HFFc6 (cell line): ENCODE data around the gene FAIM. TPM values are rescaled to one million over a fixed set of nuclear protein-coding genes. Genes with fewer than 3 reads are reported as not detected.
"Not testable (repeated sequence)": the region's sequence is repeated elsewhere in the genome, so short reads cannot be mapped to it uniquely, and the experiment has no call there.

Source experiments
- DNase-seq: peaks from one replicate; pipeline ENCODE4 v3.0.0-alpha.2; 2018
- H3K27ac Mint-ChIP-seq: 2 replicates; pipeline ENCODE4 v1.8.0; 2020; ENCODE audit warnings: mild to moderate bottlenecking, mixed read lengths
- H3K27me3 Mint-ChIP-seq: 2 replicates; pipeline ENCODE4 v1.8.0; 2021; ENCODE audit warnings: mild to moderate bottlenecking, moderate library complexity, mixed read lengths; ENCODE audit not compliant: insufficient read depth
- H3K36me3 Mint-ChIP-seq: 2 replicates; pipeline ENCODE4 v1.8.0; 2021; ENCODE audit warnings: low read depth, mixed read lengths
- H3K4me1 Mint-ChIP-seq: 2 replicates; pipeline ENCODE4 v1.8.0; 2020; ENCODE audit warnings: low read depth, mixed read lengths
- H3K4me3 Mint-ChIP-seq: 2 replicates; pipeline ENCODE4 v1.8.0; 2020; ENCODE audit warnings: mild to moderate bottlenecking, moderate library complexity, mixed read lengths
- H3K9me3 Mint-ChIP-seq: 2 replicates; pipeline ENCODE4 v1.8.0; 2020; ENCODE audit warnings: mild to moderate bottlenecking, mixed read lengths
- CTCF ChIP-seq: fragments of 200-600 bp; sonication (generic); IDR thresholded peaks from 2 replicates; pipeline ENCODE4 v1.5.0; 2021; ENCODE audit warnings: antibody characterized with exemption, mild to moderate bottlenecking
- total RNA-seq, 6 experiments: library from RNA; stranded (reverse); fragmentation: NEBNext Ultra II Directional; extraction: Animal tissue kit (Norgen Biotek cat#: 25700); gene quantifications; 2 replicates in 1 of 6; 3 replicates in 5 of 6; pipeline ENCODE4 v1.2.3, GENCODE V29; 2021

FAIM gene
- total RNA-seq, 6 experiments from 2014 or later = 6.7 to 12.4 (median 9.5) TPM

GRCh38 chr3:138569090-138569489 lies 39.5 kb upstream of the FAIM start:
- Mint-ChIP-seq H3K9me3 (peaks cover 12% of the 10 kb centered on the region; the same call in 1 of the 2 replicates), H3K4me1 (no peaks in the 10 kb centered on the region), H3K4me3 (no peak overlapping the region), H3K27ac (no peak overlapping the region), H3K36me3 (peaks cover 30% of the 10 kb centered on the region), H3K27me3 (no peaks in the 10 kb centered on the region)
- TF ChIP-seq CTCF = no peak
- no peak for DNase-seq

DNA sequence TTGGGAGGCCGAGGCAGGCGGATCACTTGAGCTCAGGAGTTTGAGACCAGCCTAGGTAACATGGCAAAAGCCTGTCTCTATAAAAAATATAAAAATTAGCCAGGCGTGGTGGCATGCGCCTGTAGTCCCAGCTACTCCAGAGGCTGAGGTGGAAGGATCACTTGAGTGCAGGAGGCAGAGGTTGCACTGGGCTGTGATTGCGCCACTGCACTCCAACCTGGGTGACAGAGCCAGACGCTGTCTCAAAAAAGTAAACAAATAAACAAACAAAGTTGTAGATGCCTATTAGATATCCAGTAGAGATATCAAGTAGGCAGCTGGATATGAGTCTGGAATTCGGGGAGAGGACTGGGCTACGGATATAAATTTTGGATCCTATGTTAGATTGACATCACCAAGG lies 38.9 kb upstream of the FAIM start:
- H3K4me3 Mint-ChIP-seq = not testable (repeated sequence)
- peaks cover 12% of the 10 kb centered on the region; the same call in 1 of the 2 replicates for H3K9me3 Mint-ChIP-seq

DNA sequence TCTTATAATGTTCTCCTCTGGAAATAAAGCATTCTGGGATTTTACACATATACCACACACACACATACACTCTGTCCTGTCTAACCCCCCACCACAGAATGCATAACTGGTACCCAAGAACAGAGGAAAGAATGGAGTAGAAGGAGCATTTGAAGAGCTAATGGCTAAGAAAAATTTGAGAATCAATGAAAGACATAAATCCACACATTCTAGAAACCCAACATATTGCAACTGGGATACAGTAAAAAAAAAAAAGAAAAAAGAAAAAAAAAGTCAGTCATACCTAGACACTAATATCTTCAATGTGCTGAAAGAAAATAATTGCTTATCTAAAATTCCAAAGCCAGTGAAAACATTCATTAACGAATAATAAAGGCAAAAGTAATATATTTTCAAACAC lies 35.4 kb upstream of the FAIM start:
- Mint-ChIP-seq H3K36me3 (peaks cover 40% of the 10 kb centered on the region), H3K4me1 (no peaks in the 10 kb centered on the region), H3K4me3 (no peak overlapping the region), H3K27ac (no peak overlapping the region), H3K9me3 (peaks cover 16% of the 10 kb centered on the region; the same call in 1 of the 2 replicates), H3K27me3 (no peaks in the 10 kb centered on the region)
- DNase-seq = no peak
- no peak for TF ChIP-seq CTCF

More for the DNA sequence above, 38.9 kb upstream of the FAIM start:
- not testable (repeated sequence) for DNase-seq, H3K4me1 Mint-ChIP-seq, H3K27ac Mint-ChIP-seq, H3K27me3 Mint-ChIP-seq
- H3K36me3 Mint-ChIP-seq = peaks cover 30% of the 10 kb centered on the region

DNA sequence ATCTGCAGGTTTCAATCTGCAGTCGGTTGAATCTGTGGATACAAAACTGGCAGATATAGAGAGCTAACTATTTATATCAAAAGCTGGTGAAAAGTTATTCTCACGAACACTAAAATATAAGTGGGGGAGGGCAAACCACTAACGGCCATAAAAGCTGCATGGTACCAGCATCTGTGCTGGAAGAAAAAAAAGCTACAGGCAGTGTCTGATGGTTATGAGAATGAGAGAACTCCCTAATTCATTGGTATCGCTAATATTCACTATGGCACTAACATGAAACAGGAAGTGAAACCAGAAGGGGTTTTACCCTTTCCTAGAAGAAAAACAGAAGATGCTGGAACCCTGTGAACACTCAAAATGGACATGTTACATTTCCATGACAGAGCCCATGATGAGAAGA lies 30.4 kb upstream of the FAIM start:
- Mint-ChIP-seq H3K9me3 (peaks cover 13% of the 10 kb centered on the region; the same call in 1 of the 2 replicates), H3K4me1 (0 out of 2 replicates have a peak, but pooled peaks cover 7% of the 10 kb centered on the region), H3K27me3 (no peaks in the 10 kb centered on the region), H3K4me3 (no peak overlapping the region), H3K27ac (no peak overlapping the region), H3K36me3 (peaks cover 29% of the 10 kb centered on the region)
- no peak for DNase-seq
- no peak for TF ChIP-seq CTCF

GRCh38 chr3:138578961-138579574 lies 29.5 kb upstream of the FAIM start:
- no peak for TF ChIP-seq CTCF
- no peak overlapping the region for H3K4me3 Mint-ChIP-seq
- peaks cover 19% of the 10 kb centered on the region for H3K36me3 Mint-ChIP-seq
- peaks cover 4% of the 10 kb centered on the region; the same call in 1 of the 2 replicates for H3K9me3 Mint-ChIP-seq
- no peak overlapping the region for H3K27ac Mint-ChIP-seq
- no peaks in the 10 kb centered on the region for H3K27me3 Mint-ChIP-seq
- DNase-seq = no peak
- H3K4me1 Mint-ChIP-seq = peaks cover 14% of the 10 kb centered on the region; the same call in 1 of the 2 replicates

DNA sequence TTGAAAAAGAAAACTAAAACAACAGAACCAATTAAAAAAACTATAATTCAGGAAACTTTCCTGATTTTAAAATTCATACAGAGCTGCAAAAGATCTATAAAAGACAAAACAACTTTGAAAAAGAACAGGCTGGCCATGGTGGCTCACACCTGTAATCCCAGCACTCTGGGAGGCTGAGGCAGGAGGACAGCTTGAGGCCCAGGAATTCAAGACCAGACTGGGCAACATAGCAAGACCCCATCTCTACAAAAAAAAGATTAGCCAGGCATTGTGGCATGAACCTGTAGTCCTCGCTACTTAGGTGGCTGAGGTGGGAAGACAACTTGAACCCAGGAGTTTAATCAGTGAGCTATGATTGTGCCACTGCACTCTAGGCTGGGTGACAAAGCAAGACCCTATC lies 21.2 kb upstream of the FAIM start:
- DNase-seq = no peak
- peaks cover 12% of the 10 kb centered on the region; the same call in 1 of the 2 replicates for H3K4me1 Mint-ChIP-seq
- H3K27me3 Mint-ChIP-seq = no peaks in the 10 kb centered on the region
- no peaks in the 10 kb centered on the region for H3K9me3 Mint-ChIP-seq
- no peak for TF ChIP-seq CTCF
- H3K27ac Mint-ChIP-seq = no peak overlapping the region
- H3K36me3 Mint-ChIP-seq = peaks cover 10% of the 10 kb centered on the region
- no peak overlapping the region for H3K4me3 Mint-ChIP-seq
